GM19395 (cell line): Measurements from ENCODE around the gene TMEM158.

ENCODE experiments used
- ATAC-seq: cut with Tn5 transposase; IDR thresholded peaks from one replicate; pipeline ENCODE4 v1.9.1; 2021; ENCODE audit warnings: mild to moderate bottlenecking, moderate library complexity; ENCODE audit not compliant: unreplicated experiment

The TMEM158 gene

GRCh38 chr3:45205126-45205525 is 21.0 kb downstream of the TMEM158 start:
- no peak for ATAC-seq

GRCh38 chr3:45204136-45204535 is 22.0 kb downstream of the TMEM158 start:
- ATAC-seq: no peak

- no peak for ATAC-seq
Measured at GRCh38 chr3:45199837-45200648, 26.0 kb downstream of the TMEM158 start.

- ATAC-seq: no peak
Measured at GRCh38 chr3:45198264-45199260, 27.5 kb downstream of the TMEM158 start.

- ATAC-seq: no peak
Measured at GRCh38 chr3:45194791-45195190, 31.3 kb downstream of the TMEM158 start.

- ATAC-seq: no peak
Measured at GRCh38 chr3:45191924-45192417, 34.1 kb downstream of the TMEM158 start.

GRCh38 chr3:45191424-45191823 is 34.7 kb downstream of the TMEM158 start:
- ATAC-seq: no peak

- ATAC-seq: no peak
Measured at GRCh38 chr3:45188719-45189659, 37.1 kb downstream of the TMEM158 start.

- no peak for ATAC-seq
Measured at GRCh38 chr3:45187694-45188141, 38.4 kb downstream of the TMEM158 start.

GRCh38 chr3:45186871-45187270 is 39.2 kb downstream of the TMEM158 start:
- ATAC-seq: no peak

GRCh38 chr3:45185461-45185860 is 40.6 kb downstream of the TMEM158 start:
- no peak for ATAC-seq

GRCh38 chr3:45185052-45185451 is 41.0 kb downstream of the TMEM158 start:
- ATAC-seq: no peak

- no peak for ATAC-seq
Measured at GRCh38 chr3:45183872-45184262, 42.2 kb downstream of the TMEM158 start.

- ATAC-seq: no peak
Measured at GRCh38 chr3:45182915-45183871, 42.9 kb downstream of the TMEM158 start.

- ATAC-seq: no peak
Measured at GRCh38 chr3:45181496-45181895, 44.6 kb downstream of the TMEM158 start.

- no peak for ATAC-seq
Measured at GRCh38 chr3:45180899-45181298, 45.2 kb downstream of the TMEM158 start.

GRCh38 chr3:45180051-45180450 is 46.0 kb downstream of the TMEM158 start:
- no peak for ATAC-seq

- no peak for ATAC-seq
Measured at GRCh38 chr3:45179163-45179562, 46.9 kb downstream of the TMEM158 start.
